ENCODE results near the gene SUSD1.

SUSD1 gene

DNA sequence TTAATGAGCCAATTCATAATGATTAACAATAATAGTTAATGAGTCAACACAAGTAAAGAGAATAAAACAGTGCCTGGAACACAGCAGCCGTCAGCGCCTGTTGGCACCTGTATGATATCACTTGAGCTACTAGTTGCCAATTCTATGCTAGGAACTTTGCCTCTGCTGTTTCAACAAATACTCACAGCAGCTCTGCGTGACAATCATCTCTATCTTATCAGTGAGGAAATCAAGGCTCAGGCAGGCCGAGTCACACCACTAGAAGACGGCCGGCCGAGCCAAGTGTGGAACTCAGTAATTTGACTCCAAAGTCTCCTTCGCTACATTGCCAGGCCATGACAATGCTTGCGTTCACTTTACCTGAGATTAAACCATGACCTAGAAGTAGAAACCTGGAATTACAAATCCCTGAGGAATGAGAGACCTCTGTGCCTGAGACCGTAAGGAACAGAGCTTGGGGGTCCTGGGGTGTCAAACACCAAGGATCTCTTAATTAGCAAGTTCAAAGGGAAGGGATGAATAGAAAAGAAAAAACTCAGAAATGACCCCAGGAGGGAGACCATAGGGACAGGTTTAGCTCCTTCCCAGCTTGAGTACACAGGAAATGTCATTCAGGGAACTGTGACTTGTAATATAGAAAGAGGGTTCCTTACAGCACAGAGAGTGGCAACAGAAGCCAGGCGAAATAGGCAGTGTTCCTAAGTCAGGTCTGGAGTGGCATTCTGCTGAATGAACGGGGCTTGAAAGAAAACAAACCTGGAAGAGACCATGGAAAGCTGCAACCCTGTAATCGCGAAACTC, 109.1 kb downstream of the SUSD1 start:
- no peak for DNase-seq (ENCODE audit: low read depth)

DNA sequence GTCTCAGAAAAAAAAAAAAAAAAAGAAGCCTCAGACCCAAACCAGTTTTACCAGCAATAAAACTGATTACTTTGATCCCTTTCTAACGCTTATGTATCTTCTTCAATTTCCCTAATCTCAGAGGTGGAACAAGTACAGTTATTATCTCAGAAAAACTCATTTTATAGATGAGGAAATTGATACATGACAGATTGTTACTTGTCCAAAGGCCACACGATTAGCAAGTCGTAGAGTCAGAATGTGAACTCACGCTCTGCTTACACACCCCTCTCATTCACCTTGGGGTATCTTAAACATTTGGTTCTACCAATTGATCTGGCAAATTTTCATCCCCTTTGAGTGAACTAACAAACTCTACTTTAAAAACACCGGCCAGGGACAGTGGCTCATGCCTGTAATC, 110.2 kb downstream of the SUSD1 start:
- DNase-seq (ENCODE audit: low read depth): no peak

DNA sequence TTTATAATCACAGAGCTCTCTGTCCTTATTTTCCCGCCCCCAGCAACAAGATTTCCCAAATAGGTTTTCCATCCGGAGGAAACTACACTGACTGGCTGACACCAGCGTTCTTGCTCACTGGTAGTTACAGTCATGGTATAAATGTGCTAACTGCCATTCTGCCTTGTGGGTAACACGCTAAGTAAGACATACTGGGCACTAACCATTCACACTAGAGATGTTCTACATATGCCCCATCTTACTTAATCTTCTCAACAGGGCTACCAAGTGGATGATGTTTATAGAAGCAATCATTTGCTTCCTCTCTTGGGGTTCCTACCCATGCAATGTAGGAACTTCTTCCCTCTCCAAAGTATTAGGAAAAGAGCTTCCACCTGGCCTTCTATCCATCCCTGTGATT, 111.5 kb downstream of the SUSD1 start:
- DNase-seq (ENCODE audit: low read depth): no peak

DNA sequence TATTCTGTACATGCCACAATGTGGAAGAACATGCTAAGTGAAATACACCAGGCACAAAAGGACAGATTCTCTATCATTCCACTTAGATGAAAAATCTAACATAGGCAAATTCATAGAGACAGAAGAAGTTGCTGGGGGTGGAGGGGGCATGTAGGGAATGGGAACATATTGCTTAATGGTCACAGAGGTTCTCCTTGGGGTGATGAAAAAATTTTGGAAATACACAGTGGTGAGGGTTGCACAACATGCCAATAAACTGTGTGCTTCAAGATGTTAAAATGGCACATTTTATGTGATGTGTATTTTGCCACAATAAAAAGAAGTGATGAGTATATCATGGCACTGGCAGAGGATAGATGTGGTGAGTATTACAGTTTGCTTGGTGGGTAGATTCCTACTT, 111.9 kb downstream of the SUSD1 start:
- DNase-seq (ENCODE audit: low read depth): no peak

DNA sequence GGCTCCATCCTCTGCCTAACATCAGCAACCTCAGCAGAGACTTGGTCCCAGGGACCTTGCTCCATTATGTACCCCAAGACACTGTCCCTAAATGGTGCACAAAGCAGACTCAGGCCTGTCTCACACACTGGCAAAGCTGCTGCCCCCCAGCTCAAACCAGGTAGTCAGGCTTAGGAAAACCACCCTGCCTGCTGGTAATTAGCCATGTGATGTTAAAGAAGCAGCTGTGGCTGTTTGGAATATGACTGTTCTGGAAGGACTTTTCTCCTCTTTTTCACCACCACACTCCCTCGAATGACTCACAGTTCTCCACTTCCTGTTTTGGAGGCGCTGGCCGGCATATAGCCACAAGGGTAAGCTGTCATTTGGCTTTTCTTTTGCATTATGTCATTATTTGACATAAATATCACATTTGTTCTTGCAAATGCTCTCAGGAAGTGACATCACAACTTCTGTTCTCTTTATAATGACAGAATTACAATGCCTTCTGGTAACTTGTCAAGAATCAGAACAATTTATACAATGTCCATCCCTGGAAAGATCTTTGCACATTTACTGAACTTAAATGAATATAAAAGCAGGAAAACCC, 113.9 kb downstream of the SUSD1 start:
- DNase-seq (ENCODE audit: low read depth): peak; percentile 23

DNA sequence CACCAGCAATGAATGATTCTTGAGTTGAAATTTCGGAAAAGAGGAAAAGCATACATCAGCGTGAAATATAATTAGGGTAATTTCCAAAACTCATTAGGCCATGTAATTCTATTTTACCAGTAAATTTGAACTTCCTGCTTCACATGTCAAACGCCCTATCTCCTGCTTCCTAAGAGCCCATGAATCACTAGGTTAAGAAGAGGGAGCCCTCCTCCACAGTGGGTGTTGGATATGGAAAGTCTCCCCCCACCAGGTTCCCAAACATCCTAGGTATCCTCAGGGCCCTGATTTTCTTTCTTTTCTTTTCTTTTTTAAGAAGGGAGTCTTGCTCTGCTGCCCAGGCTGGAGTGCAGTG, 115.2 kb downstream of the SUSD1 start:
- no peak for DNase-seq (ENCODE audit: low read depth)

DNA sequence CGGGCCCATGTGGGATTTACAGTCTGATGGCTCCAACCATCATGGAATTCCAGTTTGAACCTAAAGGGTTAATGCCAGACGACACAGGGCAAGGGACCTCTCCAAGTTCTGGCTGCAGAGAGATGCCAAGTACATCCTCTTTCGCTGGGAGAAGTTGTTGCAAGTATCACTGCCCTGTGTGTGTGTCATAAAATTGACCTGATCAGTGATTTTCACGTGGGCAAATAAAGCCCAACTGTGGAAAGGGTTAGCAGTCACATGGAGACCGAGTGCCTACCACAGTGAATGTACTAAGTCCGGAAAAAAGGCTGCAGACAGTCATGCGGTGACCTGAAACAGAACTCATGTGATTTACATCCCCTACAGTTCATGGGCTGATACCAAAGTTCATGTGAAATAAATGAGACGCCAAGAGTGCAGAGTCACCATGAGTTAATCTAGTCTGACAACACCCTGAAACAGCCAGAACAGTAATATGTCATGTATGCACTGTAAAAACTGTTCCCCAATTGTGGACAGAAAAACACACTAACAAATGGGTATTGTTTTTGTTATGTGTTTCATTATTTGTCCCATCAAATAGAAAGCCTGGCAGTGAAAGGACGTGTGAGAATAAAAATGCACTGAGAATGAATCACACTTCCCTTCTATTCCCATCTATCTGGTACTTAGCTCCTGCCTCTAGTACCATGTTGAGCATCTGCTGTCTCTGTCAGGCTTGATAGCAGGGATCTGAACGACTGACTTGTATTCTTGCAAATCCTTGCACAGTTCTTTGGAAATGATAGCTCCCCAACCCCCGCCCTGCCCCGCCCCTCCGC, 115.7 kb downstream of the SUSD1 start:
- no peak for DNase-seq (ENCODE audit: low read depth)

DNA sequence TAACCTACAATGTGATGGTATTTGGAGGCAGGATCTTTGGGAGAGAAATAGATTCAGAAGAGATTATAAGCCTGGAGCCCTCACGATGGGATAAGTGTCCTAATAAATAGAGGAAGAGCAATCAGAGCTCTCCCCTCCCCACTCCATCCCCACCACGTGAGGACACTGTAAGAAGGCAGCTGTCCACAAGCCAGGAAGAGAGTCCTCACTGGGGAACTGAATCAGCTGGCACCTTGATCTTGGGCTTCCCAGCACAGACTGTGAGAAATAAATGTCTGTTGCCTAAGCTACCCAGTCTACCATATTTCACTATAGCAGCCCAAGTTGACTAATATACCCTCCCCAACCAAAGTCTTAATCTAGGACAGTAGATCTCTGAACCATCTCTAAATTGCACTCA, 118.1 kb downstream of the SUSD1 start:
- DNase-seq (ENCODE audit: low read depth): no peak

DNA sequence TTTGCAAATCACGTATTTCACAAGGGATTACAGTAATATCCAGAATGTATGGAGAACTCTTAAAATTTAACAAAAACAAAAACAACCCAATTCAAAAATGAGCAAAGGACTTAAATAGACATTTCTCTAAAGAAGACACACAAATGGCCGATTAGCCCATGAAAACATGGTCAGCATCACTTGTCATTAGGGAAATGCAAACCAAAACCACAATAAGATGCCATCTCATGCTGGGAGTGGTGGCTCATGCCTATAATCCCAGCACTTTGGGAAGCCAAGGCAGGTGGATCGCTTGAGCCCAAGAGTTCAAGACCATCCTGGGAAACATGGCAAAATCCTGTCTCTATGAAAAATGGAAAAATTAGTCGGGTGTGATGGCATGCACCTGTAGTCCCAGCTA, 120.2 kb downstream of the SUSD1 start:
- DNase-seq (ENCODE audit: low read depth): no peak

DNA sequence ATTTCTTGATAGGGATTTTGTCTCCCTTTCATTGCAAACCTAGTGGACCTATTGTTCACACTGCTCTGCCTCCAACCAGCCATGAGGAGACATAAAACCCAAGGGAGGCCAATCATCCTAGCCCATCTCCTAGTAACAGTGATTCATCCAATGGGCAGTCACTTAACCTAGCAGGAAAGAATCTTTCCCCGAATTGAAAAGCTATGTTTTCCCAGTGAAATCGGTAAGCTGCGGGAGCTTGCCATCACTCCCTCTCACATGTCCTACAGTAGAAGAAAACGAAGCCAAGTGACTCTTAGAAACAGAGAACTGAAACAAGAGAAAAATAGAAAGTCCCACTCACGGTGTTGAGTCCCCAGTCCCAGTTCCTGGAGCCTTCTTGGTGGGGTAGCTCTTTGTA, 123.3 kb downstream of the SUSD1 start:
- DNase-seq (ENCODE audit: low read depth): no peak

DNA sequence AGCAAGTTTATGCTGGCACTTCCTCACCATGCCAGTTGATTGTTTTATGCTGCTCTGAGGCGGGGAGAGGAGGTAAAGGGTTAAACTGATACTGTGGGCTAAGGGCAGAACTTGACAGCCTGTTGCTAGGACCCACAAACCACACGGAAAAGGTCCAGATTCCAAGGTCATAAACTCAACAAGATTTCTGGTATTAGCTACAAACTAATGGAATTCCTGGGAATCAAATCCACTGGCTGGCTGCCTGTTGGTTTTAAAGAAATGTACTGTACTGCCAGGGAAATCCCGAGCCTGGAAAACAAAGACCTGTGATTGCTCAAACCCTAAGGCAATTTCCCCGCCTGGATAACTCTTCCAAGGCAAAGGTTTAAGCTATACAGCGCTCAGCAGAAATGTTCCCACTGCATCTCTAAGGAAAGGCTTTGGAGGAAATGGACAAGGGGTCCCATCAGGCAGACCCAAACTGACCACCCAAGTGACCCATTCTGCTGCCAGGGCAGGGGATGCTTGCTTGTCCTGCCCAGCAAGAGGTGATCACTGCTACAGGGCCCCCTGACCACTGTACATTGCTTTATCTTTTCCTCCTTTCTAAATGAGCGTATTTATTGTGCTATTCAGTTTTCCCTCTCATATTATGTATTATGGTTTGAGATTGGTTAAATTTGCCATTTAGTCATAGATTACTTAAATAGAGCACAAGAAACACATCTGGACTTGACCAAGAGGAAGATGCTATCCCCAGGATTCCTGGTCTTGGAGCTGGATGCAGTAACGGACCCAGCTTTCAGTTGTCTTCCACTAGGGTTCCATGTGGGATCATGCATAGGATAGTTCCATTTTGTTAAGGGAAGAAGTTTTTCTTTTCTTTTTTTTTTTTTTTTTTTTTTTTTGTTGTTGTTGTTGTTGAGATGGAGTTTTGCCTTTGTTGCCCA, 124.3 kb downstream of the SUSD1 start:
- DNase-seq (ENCODE audit: low read depth): no peak

DNA sequence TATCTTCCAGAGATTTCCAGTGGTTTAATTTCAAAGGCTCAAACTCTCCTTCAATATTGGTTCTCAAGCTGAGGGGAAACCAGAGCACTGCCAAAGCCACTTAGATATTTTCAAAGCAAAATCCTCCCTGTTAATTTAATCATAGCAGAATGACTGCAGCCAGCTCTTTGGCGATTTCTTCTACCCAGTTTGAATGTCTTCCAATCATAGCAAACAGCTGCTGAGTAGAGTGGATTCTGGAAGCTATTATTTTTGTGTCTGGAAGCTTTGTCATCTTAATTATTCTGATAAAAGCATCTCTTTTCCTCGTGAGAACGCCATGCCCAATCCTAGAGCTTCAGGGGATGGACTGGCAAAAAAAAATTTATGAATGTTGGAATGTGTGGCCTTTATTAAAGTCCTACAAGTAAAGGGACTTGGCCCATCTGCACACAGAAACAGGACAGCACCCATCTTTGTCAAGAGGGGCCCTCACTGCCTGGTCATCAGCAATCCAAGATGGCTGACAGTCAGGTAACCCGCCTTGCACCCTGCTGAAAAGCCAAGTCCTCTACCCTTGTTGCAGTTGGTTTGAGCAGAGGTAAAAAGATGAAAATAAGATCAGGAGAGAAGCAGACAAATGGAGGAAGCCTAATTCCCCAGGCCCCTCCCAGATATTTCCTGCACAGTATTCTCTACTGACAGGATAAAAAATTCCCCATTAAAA, 125.1 kb downstream of the SUSD1 start:
- no peak for DNase-seq (ENCODE audit: low read depth)

DNA sequence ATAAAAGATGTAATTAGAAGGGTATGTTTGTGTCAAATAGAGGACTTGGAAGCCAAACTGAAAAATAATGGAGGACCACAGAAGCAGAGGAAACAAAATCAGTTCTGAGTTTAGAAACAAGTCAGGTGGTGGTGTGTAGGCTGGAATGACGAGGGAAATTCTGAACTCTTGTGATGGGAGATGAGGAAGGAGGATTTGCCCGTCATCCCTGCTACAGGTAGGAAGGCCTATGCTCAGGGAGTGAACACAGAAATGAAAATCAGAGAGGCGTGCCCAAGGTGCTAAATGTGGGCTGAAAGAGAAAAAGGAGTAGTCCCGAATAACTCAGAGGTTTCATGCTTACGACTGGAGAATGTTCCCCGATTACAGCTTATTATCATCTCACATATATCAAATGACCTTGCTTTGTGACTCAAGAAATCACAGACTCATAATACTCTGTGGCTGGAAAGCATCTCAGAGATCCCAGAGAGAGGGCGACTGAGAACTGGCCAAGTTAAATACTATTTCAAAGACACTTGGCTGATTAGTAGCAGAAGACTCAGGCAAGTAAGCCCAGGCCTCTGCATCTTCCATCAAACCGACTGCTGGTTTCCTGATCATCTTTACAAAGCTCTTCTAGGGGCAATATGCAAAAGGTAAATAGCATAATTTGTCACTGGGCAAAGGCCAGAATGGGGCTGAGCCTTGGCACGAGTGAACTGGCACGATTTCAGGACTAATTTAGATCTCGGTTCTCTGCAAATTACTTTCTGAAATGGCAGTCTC, 126.0 kb downstream of the SUSD1 start:
- DNase-seq (ENCODE audit: low read depth): no peak

DNA sequence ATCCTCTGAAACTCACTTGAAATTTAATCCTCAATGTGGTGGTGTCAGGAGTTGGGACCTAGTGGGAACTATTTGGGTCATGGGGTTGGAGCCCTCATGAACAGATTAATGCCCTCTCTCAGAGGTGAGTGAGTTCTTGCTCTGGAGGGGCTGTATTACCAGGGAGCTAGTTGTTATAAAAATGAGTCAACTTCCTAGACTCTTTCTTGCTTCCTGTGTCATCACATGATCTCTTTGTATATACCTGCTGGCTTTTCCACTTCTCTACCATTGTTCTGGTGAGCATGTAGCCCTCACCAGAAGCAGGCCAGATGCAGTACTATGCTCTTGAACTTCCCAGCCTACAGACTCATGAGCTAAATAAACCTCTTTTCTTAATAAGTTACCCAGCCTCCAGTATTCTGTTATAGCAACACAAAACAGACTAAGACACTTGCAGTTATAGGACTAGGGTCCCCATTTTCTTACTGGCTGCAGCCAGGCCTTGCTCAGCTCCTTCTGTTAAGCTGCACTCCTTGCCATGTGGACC, 127.5 kb downstream of the SUSD1 start:
- DNase-seq (ENCODE audit: low read depth): no peak

DNA sequence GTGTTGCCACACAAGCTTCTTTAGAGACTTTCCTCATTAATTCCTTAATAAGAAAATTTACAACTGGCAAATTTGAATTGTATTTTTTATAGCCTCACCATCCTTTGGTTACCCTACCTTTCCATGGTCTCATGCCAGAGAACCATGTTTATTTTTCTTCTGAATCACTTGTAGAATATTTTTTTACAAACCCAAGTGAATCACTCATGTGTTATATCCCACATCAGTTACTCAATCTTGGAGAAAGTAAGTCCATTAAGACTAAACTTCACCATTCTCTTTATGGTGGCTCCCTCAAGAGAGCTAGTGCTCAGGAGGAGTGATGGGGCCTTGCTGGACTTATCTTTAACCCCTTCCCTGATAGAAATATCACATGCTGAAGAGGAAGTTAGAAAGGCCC, 128.9 kb downstream of the SUSD1 start:
- no peak for DNase-seq (ENCODE audit: low read depth)

DNA sequence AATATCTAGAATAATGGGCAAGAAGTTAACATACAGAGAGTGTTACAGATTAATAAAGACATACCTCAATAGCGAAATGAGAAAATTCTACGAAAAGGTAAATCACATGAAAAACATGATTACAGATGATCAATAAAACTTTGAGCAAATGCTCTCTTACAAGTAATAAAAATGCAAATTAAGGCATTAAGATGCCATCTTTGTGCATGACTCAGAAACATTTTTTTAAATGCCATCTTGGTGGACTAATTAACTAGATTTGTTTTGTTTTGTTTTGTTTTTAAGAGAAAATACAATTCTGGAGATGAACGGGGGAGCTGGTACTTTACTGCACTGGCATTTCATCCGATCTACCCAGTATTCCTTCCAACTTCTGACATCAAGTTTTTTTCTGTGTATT, 130.2 kb downstream of the SUSD1 start:
- DNase-seq (ENCODE audit: low read depth): no peak

DNA sequence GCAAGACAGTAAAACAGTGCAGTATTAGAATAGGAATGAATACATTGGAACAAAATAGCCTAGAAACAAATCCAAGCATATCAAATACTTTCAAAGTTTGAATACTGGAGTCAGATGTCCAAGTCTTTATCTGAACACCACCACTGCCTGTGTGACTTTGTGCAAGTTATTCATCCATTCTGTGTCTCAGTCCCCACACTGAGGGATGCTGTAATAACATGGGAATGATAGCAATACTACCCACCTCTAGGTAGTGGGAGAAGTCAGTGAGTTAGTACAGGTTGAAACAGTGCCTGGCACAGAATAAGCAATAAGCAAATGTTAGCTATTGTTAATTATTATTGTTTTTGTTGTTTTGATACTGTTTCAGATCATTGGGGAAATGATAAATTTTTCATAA, 130.9 kb downstream of the SUSD1 start:
- DNase-seq (ENCODE audit: low read depth): no peak

DNA sequence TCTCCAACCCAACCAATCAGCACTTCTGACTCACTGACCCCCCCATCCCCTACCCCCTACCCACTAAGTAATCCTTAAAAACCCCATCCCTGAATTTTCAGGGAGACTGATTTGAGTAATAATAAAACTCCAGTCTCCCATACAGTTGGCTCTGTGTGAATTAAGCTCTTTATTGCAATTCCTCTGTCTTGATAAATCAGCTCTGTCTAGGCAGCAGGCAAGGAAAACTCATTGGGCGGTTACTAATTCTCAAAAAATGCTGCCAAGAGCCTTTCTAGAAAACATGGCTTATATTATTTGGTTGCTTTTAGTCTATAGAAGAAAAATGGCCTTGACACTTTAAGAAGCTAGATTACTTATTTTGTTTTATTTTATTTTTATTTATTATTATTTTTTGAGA, 131.7 kb downstream of the SUSD1 start:
- no peak for DNase-seq (ENCODE audit: low read depth)

DNA sequence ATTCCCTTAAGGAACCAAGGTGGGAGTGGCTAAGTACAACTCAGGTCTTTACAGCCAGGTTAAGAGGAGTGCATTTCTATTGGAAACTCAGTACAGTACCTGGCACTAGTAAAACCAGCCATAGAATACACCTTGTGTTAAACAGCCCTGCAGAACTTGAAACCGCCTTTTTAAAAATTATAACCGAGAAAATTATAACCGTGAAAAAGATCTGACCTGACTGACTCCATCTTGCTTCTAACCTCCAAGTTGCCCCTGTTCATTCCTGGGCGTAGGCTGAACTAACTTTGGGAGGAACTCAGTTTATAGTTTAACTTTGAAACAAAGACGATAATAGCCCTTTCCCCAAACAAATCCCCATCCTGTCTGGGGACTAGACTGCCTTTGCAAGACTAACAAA, 132.3 kb downstream of the SUSD1 start:
- no peak for DNase-seq (ENCODE audit: low read depth)

DNA sequence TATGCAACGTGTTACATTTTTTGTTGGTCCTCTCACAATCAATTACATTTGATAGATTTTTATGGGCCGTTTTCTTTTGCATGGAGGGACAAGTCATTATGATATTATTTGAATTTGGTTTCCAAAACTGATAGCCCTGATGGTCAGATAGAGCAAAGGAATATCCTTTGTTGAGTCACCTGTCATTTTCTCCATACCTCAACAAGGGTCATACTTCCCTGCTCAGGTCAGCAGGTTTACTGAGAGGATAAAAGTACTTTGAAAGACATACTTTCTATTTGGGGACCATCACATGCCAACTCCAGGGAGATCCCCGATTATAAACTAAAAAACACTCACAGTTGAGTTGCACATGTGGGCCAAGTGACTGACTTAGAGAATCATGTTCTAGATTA, 132.9 kb downstream of the SUSD1 start:
- DNase-seq (ENCODE audit: low read depth): no peak

Measured in activated T-cell treated with anti-CD3 and anti-CD28 coated beads for 48 hours (primary cell).